Smooth muscle cell of the brain vasculature (primary cell): ENCODE results near the gene TMTC1.
"Not testable (repeated sequence)": the region's sequence is repeated elsewhere in the genome, so short reads cannot be mapped to it uniquely, and the experiment has no call there.

Experiments used
- DNase-seq: peaks from one replicate; pipeline ENCODE4 v3.0.0-alpha.2; 2012; ENCODE audit warnings: low read depth, low spot score

TMTC1 gene

GRCh38 chr12:29783773-29784666 is at the start of gene TMTC1:
Gene TMTC1 (minus strand): TSS chr12:29783942. CDS start chr12:29783751, 191 bp downstream.
- no peak for DNase-seq

DNA sequence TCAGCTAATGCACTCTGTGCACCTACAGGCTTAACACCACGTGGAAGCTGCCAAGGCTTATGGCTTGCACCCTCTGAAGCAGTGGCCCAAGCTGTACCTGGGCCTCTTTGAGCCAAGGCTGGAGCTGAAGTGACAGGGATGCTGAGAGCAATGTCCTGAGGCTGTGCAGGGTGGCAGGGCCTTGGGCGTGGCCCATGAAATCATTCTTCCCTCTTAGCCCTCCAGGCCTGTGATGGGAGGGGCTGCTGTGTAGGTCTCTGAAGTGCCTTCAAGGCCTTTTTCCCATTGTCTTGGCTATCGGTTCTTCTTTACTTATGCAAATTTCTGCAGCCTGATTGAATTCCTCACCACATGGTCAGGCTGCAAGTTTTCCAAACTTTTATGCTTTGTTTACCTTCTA is 47.4 kb upstream of the TMTC1 start:
- DNase-seq, result no peak

DNA sequence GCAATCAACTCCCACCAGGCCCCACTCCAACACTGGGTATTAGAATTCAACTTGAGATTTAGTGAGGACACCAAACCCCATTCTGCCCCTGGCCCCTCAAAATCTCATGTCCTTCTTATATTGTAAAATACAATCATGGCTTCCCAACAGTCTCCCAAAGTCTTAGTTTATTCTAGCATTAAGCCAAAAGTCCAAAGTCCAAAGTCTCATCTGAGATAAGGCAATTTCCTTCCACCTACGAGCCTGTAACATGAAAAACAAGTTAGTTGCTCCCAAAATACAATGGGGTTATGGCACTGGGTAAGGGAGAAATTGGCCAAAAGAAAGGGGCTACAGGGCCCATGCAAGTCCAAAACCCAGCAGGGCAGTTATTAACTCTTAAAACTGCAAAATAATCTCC is 46.6 kb upstream of the TMTC1 start:
- no peak for DNase-seq

GRCh38 chr12:29818916-29819623 is 35.3 kb upstream of the TMTC1 start:
- DNase-seq, result no peak

GRCh38 chr12:29816874-29817725 is 33.4 kb upstream of the TMTC1 start:
- DNase-seq, result no peak

DNA sequence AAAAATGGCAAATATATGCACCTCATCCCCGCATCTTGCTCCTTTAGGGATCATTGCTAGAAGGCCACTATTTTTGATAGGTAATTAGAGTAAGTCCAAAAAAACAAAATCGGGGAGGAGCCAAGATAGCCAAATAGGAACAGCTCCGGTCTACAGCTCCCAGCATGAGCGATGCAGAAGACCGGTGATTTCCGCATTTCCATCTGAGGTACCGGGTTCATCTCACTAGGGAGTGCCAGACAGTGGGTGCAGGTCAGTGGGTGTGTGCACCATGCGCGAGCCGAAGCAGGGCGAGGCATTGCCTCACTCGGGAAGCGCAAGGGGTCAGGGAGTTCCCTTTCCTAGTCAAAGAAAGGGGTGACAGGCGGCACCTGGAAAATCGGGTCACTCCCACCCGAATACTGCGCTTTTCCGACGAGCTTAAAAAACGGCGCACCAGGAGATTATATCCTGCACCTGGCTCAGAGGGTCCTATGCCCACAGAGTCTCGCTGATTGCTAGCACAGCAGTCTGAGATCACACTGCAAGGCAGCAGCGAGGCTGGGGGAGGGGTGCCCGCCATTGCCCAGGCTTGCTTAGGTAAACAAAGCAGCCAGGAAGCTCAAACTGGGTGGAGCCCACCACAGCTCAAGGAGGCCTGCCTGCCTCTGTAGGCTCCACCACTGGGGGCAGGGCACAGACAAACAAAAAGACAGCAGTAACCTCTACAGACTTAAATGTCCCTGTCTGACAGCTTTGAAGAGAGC is 26.0 kb upstream of the TMTC1 start:
- not testable (repeated sequence) for DNase-seq

DNA sequence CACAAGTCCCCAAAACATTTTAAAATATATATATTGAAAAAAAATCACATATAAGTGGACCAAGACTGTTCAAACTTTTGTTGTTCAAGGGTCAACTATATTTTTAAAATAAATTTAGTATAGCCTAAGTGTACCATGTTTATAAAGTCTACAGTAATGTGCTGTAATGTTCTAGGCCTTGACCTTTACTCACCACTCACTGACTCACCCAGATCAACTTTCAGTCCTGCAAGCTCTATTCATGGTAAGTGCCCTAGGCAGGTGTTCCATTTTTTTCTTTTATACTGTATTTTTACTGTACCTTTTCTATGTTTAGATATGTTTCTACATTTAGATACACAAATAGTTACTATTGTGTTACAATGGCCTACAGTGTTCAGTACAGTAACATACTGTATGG is 23.4 kb upstream of the TMTC1 start:
- no peak for DNase-seq

- no peak for DNase-seq
Measured at GRCh38 chr12:29804019-29804418, 20.3 kb upstream of the TMTC1 start.

DNA sequence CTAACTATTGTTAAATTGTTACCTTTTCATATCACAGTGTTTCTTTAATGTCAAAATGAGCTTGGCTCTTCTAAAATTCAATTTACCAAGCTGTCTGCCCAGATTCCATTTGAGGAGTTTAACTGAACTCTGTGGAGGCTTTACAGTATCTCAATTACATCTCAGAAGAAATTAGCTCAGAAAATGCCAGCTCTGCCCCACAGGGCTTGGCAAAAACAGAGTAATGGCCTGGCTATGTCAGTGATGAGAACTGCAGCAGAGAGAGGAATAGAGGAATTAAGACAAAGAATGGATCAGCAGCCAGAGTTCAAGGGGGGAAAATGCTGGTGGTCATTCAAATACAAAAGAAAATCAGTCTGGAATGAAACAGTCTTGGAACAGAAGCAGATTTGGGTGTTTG is 15.8 kb upstream of the TMTC1 start:
- DNase-seq, result no peak

DNA sequence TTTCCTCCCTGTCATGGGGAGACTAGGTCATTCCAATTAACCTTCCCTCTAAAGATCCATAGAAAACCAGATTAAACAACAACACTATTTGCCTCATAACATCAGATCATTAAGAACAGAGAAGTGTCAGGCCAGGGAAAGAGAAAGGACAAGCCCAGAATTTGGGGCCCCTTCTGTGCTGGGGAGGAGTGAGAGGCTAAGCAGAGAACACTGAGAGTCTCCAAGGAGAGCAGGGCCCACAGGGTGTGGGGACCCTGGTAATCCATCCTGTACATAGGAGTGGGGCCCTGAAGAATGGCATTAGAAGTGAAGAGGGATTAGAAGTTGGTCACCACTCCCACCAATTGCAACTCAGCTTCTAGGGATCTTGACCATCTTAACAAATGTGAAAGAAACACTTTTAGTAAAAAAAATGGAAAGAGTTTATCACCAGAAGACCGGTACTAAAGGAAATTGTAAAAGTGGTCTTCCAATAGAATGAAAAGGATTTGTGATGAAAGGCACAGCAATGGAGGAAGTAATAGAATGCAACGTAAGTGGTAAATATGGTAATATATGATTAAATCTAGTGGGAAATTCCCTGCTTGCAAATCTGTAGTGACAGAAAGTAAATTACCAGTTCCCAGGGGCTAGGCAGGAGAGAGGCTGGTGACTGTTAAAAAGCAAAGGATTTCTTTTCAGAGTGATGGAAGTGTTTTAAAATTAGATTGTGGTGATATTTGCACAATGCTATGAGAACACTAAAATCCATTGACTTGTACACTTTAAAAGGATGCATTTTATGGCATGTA is 14.0 kb upstream of the TMTC1 start:
- no peak for DNase-seq

DNA sequence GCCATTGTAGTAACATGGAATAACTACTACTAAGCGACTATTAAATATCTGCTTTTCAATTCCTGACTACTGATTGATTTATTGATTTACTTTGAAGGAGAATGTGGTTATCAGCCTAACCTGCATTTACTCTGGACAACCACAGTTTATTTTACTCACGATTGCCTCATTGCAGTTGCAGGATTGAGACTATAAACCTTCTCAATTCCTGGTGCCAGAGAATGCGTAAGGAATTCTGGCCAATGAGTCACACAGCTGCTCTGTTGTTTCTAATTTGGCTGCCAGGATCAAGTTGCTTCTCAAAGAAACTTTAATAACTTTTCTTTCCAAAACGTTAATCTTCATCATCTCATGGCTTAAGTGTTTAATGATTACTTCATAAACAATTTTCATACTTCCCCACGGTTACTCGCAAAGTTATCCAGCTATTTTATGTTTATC is 13.1 kb upstream of the TMTC1 start:
- DNase-seq, result peak; percentile 39

- DNase-seq, result no peak
Measured at GRCh38 chr12:29795715-29796114, 12.0 kb upstream of the TMTC1 start.

- DNase-seq, result no peak
Measured at GRCh38 chr12:29794862-29795261, 11.1 kb upstream of the TMTC1 start.

DNA sequence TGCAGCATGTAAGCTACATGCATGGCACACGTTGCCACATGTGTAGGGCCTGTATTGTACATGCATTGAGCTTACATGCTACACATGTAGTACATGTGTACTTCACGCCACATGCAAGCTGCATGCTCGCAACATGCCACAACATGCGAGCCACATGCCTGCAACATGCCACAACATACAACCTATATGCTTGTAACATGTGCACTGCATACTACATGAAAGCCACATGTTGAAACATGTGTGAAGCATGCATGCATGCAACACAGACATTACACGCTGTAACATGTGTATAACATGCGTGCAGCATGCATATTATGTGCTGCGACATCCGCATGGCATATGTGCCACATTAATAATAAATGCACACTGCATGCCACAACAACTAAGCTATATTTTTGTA is 9.1 kb upstream of the TMTC1 start:
- no peak for DNase-seq

DNA sequence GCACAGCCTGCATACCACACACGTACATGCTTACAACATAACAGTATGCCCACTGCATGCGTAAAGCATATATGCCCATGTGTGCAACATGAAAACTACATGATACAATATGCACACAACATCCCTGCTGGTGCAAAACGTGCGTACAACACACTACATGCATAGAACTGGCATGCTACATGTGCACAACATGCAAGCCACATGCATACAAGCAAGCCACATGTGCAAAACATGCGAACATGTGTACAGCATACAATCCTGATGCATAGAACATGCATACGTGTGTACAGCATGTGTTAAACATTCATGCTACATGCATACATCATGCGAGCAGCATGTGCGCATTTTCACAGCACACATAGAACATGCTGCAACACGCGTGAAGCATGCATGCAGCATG is 8.4 kb upstream of the TMTC1 start:
- DNase-seq, result no peak

- no peak for DNase-seq
Measured at GRCh38 chr12:29782871-29783772, 620 bp downstream of the TMTC1 start.

DNA sequence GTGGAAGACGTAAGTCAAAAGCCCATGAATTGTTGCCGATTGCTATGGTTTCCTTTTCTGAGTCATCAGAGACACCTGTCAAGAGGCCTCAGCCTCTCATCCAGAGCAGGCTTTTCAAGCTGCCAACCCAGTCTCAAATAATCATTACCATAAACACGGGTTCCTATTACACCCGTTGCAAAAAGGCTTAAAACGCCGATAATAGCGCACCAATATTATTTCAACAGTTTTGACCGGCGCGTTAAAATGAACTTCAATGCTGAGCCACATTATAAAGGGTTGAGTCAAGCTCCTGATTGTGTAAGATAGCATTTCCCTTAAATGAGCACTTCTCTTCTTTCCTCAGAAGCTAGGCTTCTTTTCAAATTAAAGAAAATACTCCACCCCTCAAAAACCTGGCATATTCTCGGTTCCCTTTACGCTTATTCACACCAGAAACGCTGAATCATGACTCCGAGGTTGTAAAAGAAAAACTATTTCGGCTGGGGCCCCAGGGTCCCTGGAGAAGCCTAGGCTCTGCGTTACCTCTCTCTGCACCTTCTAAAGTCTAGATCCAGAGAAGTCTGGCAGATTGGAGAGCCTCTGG is 1.4 kb downstream of the TMTC1 start:
- no peak for DNase-seq

DNA sequence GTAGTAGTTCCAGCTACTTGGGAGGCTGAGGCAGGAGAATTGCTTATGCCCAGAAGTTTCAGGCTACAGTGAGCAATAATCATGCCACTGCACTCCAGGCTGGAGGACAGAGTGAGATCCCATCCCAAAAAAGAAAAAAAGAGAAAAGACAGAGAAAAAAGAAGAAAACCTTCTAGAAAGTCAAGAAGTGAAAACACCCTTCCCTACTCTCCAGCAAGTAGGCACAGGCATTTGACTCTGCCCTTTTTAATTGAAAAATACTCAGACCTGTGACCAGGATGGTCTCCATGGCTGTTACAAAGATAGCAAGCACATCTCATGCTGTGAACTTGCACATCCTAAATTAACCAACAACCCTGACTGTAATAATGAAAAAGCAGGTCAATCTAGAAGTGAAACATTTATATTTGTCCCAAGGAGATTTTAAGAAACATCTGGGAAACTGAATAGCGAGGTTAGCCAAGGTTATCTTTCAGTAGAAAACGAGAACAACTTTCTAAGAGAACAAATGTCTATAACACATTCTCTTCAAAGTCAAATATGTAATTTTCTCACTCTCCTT is 2.0 kb downstream of the TMTC1 start:
- no peak for DNase-seq

DNA sequence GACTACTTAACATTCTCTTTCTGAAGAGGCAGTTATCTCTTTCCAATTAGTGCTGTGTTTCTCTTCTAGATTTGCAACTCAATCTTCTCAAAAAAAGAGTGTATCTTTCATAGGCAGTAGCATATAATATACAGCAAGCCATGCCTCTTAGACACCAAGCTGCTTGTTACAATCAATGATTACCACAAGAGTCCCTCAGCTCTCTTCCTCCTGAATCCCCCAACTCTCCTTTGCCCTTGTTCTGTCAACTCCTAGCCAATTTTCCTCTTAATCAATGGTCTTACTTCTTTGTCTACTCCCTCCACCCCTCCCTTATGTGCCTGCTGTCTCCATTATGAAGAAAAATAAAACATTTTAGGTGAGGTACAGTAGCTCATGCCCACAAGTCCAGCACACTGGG is 2.6 kb downstream of the TMTC1 start:
- DNase-seq, result no peak
